Dedifferentiated amniotic fluid mesenchymal stem cell (primary cell): ENCODE results near the gene IL17B.

Experiments
- DNase-seq: peaks from one replicate; pipeline ENCODE4 v3.0.0-alpha.2; 2016; ENCODE audit errors: extremely low spot score

Gene IL17B

DNA sequence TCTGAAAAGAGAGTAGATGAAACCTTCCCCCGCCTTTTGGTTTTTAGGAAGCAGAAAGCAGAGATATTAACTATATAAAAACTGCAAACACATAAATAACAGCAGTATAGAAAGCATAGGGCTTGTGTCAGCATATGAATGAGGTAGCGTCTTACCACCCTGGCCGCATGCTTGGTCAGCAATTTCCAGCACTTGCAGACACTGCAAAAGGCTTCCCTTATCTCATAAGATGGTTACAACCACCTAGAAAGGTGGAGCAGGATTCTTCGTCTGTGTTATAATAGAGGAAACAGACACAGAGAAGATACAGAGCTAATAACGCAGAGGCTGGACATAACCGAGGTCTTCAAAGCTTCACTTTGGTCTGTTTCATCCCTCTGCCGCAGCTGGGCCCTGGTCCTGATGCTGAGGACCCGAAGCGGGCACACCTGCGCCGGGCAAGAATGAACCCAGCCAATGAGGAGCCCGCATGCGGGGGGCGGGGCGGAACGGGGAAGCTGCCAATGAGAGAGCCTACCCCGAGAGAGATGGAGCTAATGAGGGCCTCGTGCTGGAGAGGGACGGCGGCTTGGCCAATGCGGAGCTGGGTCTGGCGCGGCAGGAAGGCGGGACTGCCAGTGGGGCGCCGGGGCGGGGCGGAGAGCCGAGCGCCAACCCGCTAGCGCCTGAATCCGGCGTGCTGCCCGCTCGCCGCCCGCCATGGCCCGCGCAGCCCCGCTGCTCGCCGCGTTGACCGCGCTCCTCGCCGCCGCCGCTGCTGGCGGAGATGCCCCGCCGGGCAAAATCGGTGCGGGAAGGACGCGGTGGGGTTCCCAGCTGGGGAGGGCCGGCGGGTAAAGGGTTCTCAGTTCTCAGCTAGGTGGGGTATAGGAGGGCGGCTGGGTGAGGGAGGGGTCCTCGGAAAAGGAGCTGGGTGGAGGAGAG, 21.5 kb downstream of the IL17B start, which contains the start of gene PCYOX1L:
TSS of gene PCYOX1L (plus strand) at position 677 of the 924 bp plus-strand sequence. CDS start at position 700, 23 bp downstream.
- peak; percentile 96 for DNase-seq

DNA sequence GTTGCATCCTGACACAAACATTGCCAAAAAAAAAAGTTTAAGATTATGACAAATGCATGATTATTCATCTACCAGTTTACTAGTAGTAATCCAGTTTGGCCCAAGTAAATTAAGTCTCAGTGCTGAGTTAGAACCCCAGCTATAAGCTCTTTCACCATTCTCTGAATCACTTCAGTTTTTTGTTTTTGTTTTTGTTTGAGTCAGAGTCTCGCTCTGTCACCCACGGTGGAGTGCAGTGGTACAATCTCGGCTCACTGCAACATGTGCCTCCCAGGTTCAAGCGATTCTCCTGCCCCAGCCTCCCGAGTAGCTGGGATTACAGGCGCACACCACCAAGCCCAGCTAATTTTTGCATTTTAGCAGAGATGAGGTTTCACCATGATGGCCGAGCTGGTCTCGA, 22.7 kb downstream of the IL17B start:
- DNase-seq, result no peak

DNA sequence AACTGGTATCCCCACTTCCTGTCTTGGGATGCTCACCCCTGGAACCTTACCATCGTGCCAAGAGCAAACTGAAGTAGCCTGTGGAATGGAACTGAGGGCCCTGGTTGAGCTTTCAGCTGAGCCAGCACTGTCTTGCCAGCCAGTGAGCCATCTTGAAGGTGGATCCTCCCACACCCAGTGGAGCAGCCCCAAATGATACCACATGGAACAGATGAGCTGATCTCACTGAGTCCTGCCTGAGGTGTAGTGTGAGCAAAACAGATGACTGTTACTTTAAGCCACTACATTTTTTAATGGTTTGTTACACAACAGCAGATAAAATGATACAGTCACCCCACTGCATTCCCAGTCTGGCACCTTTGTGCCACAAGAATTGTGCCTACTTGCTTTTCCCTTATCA, 23.4 kb downstream of the IL17B start:
- no peak for DNase-seq

DNA sequence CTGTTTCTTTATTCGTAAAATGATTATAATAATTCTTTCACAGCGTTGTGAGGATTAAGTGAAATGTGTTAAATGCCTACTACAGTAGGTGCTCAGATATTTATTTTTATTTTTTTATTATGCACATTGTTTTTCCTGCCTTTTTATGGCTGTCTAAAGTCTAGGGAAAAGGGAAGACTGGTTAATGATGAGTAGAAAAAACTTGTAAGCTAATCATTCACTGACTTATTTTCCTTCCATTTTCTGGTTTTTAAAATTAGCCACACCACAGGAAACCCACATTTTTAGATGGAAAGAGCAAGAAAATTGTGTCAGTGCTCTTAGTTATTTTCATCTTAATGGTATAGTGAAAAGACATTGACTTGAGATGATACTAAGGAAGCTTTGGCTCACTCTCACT, 25.2 kb downstream of the IL17B start:
- DNase-seq, result no peak

DNA sequence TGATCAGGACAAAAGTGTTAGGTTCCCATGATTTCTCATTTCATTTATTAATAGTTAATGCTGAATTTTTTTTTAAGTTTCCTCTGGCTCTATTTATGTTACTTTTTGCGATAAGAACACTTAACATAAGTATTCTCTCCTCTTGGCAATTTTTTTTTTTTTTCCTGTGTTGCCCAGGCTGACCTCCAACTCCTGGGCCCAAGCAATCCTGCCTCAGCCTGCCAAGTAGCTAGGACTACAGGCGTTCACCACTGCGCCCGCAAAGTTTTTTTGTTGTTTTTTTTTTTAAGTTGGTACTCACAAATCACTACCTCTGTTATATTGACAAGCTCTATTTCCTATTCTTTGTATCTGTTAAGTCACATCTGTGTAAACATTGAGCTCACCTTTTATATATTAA, 26.9 kb downstream of the IL17B start:
- DNase-seq, result no peak

DNA sequence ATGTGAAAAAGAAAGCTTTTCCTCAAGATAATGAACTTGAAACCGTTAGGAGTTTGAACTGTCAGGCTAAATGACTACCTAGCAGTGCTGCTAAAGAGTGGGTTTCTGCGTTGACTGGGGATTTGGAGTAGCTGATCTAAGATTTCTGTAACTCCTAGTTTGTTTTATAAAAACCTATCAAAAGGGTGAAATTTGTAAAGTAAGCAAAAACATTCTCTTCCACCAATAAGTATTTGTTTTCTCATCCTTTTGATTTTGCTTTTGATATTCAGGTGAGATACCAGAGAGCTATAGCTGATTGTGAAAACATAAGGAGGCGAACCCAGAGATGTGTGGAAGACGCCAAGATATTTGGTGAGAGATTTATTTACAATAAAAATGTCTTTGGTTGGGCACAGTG, 29.7 kb downstream of the IL17B start:
- no peak for DNase-seq

DNA sequence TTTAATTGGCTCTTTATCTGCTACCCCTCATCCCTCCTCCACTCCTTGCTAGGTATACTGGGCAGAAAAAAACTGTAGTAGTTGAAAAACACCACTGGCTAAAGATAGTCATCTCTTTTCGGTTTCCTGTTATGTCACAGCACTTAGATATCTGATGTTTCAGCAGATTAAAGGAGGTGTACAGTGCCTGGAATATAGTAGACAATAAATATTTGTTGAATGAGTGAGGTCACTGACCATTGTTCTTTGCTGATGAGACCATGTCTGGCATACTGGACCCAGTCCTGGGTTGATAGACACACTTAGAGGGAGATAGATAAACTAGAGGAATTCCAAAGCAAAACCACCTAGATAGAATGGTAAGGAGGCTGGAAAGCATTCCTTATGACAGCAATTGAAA, 30.6 kb downstream of the IL17B start:
- DNase-seq, result no peak

DNA sequence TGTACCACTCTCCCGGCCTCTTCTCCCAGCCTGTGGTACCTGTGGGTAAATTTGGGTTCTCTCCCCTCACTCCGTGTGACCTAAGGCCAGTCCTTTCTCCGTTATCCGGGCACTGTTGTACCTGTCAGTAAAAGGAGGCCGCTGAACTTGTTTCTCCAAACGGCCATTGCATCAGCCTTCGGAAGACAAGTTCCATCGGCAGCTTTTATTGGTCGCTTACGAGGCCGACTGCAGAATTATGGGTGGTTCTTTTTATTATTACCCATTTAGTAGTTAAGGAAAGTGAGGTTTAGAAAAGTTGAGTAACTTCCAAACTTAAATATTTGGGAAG, 33.2 kb downstream of the IL17B start:
- peak; percentile 49 for DNase-seq

DNA sequence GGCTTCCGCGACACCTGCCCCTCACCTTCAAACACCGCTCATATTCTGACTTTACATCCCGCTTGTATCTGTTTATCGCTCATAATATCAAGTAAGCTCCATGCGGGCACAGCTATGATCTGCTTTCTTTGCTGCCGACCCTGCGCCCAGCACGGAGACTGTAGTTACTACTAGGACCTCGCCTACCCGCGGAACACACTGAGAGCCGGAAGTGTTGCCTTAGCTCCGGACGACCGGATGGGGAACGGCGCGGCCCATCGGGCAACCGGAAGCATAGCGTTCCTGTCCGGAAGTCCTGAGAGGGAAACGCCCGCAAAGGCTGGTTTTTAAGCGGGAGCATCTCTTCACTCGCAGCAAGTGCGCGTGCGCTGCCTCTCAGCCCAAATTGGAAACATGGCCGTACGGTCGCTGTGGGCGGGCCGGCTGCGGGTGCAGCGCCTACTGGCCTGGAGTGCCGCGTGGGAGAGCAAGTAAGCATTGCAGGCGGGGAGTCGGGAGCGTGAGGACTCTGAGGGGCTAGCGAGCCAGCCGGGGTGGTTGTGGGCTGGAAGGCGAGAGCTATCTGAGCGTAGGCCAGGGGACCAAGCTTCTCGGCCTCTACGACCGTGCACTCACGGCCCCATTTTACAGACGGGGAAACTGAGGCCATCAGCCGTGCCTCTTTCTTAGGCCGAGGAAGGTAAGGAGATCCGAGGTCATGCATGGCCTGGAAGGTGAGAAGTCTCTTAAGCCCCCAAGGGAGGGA, 33.8 kb downstream of the IL17B start, which contains the start of gene GRPEL2:
TSS of gene GRPEL2 (plus strand) at position 353 of the 745 bp plus-strand sequence. CDS start at position 394, 41 bp downstream.
- DNase-seq, result peak; percentile 99

DNA sequence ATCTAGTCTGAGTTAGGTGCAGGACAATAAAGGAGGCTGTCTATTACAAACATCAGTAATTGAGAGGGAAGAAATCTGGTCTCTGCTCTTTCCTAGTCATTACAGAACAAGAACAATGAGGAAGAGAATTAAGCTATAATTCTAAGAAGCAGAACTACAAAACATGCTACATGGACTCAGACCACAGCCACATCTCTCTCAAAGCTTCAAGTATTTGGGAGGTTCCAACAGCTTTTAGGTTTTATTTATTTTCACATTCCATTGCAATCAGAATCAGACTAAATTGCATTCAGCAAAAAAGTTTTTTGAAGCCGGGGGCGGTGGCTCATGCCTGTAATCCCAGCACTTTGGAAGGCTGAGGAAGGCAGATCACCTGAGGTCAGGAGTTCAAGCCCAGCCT, 34.9 kb downstream of the IL17B start:
- no peak for DNase-seq

DNA sequence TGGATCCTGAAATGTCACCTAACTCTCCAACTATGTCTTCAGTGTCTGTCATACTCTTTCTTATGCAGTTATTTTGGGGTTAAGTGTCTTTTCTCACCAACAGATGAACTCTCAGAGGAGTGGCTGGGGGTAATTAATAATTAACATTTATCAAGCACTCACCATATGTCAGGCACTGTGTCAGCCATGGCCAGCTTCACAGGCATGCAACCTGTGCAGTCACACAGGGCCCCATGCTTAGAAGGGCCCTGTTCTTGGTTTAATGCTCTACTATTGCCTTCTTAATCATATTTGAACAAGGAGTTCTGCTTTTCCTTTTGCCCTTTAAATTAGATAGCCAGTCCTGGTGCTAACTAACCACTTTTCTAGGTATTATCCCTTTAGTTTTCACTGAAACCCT, 37.2 kb downstream of the IL17B start:
- DNase-seq, result no peak

DNA sequence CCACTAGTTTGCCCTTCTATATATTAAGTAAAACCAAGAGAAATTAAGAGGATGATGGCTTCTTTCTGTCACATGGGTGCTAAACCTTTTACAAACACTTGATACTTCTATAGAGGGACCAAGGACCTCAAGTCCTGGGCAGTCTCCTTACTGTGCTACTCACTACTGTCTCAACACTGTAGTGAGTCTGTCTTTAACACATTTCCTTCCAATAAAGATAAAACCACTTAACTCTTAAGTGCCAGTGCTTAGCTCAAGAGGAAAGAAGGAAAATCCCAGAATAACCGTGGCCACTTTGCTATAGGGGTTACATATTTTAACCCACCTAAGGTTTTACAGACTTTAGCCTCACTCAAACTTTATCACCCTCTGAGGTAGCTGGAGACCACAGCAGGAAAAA, 38.2 kb downstream of the IL17B start:
- DNase-seq, result no peak

DNA sequence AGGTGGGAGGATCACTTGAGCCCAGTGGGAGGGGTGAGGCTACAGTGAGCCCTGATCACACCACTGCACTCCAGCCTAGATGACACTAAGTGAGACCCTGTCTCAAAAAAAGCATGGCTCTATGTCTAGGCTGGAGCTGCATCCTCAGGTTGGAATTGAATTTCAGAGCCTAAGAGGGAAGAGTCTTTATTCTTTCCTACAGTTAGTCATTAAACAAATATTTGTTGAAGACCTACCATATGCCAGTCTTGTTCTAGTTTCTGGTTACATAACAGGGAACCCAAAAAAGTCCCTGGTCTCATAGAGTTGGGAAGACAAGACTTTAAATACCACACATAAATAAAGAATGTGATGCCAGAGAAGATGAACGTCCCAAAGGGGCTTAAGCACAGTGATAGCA, 40.7 kb downstream of the IL17B start:
- DNase-seq, result no peak

DNA sequence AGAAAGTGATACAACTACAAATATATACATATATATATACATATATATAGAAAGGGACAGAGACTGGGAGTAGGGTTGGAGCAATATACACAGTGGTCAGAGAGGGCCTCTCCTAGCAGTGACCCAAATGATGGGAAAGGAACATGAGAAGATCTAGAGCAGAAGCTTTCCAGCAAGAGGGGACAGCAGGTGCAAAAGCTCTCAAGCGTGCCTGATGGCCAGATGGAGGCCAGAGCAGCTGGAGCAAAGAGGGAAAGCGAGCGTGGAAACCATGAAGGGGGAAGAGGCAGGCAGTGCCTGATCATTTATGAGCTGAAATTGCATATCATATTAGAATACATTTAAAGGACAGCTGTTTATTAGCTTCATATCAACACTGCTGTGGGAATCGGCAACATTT, 41.4 kb downstream of the IL17B start:
- DNase-seq, result no peak

DNA sequence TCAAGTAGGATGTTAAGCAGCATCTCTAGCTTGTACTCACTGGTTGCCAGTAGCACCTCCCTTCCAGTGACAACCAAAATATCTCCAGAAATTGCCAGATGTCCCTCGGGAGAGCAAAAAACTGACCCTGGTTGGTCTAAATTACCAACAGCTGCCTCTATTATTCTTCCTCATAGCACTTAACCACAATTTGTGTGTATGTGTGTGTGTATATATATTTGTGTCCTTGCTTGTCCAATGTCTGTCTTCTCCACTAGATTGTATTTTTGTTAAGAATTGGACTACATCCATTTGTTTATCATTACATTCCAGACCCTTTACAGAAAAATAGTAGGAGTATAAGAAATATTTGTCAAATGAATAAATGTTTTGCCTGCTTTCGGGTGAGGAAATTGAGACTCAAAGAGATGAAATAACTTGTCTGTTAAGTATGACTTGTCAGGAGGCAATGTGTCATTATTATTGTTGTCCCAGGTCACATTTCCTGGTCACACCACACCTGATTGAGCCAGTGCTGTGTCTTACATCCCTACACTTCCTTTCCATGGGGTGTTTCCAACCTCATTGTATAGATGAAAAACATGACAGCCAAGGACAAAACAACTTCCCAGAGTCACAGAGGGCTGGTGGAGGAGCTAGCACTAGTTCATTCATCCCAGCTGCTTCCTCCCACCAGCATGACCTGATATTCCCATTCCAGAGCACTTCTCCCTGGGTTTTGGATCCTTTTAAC, 45.2 kb downstream of the IL17B start:
- DNase-seq, result peak; percentile 65

DNA sequence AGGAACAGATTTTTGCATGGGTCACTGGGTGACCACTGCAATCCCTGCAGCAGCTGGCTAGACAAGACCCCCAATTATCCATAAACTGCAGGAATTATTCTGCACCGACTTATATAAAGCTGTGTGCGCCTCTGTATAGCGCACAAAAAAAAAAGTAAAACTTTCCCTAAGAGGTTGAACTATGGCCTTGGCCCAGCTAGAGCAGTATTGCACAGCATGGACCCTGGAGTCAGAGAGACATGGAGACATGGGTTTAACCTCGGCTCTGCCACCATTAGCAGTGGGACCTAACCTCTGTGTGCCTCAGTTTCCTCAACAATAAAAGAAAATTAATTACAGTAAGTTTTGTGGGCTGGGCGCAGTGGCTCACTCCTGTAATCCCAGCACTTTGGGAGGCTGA, 50.9 kb downstream of the IL17B start:
- no peak for DNase-seq

DNA sequence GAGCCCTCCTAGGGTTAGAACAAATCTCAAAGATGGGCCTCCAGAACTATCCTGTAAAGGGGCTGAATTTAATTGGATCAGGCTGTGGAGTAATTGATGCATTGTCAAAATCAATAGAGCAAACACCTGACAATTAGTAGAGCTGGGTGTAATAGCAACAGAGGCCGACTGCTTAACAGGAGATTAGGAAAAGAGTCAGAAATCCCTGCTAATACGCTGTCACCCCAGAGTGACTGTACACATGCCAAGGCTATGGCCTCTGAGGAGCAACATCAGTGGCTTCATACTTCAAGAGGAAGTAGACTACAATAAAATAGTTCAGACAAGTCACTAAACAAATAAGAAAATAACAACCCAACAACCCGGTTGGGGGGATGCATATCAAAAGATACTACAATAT, 52.5 kb downstream of the IL17B start:
- DNase-seq, result no peak

DNA sequence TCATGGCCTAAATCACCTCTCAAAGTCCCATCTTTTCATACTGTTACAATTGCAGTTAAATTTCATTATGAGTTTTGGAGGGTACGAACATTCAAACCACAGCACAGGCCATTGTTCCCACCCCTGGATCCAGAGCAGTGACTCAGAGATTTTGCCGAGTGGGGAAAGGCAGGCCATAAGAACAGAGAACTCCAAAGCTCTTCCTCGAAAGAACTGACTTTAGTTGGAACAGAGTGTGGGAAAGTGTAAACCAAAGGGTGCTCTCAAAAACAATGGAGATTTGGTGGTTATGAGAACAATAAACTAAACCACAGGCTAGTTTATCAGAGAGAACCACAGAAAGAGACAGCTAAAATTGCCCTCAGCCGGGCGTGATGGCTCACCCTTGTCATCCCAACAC, 53.2 kb downstream of the IL17B start:
- DNase-seq, result no peak

DNA sequence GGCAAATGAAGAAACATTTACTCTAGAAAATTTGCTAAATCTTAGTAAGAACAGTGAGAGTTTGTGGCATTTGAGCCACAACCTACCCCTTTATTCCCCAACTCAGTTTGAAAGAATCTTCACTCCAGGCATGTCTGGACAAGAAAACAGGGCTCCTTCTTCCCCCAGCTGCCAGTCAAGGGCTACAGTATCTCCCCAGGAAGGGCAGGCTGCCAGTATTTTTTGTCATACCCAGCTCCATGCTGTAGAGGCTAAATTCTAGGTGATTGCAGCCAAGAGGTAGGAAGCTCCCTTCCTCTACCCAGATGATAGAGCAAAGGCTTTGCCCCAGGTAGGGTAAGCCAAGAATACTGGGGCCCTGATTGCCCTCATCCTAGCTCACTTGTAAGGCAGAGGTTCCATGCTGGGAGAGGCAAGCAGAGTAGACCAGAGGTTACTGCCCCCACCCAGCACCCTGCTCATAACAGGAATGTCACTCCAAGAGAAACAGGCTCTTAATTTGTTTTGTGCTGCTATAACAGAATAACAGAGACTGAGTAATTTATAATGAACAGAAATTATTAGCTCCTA, 53.8 kb downstream of the IL17B start:
- DNase-seq, result no peak

DNA sequence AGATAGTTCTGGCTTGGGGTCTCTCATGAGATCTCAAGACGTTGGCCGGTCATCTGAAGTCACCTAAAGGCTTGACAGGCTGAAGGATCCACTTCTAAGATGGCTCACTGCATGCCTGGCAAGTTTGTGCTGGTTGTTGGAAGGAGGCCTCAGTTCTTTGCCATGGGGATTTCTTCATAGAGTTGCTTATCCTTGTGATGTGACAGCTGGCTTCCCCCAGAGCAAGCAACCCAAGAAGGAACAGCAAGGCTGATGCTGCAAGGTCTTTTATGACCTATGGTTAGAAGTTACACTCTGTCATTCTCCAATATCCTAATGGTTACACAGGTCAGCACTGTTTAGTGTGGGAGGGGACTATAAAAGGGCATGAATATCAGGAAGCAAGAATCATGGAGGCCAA, 54.5 kb downstream of the IL17B start:
- no peak for DNase-seq
